Keratinocyte (primary cell): ENCODE data around the gene TBC1D30. TPM values are rescaled to one million over a fixed set of nuclear protein-coding genes. Genes with fewer than 3 reads are reported as not detected.

Source experiments
- DNase-seq: peaks from one replicate; pipeline ENCODE4 v3.0.0-alpha.2; 2011; ENCODE audit warnings: low read depth, missing footprints, low spot score
- FAIRE-seq: peaks from 2 replicates; lab custom pipeline; 2011; peaks lifted over from hg19 to GRCh38; lab: Jason Lieb, UNC
- H2AFZ ChIP-seq: 2 replicates; pipeline ENCODE4 v1.6.0; 2012; ENCODE audit warnings: low read length, control low read depth, inconsistent platforms; ENCODE audit not compliant: control insufficient read depth
- H3K27ac ChIP-seq: 2 replicates; pipeline ENCODE4 v1.5.1; 2011; ENCODE audit warnings: low read length; ENCODE audit not compliant: control insufficient read depth, insufficient read depth
- H3K27me3 ChIP-seq: 3 replicates; pipeline ENCODE4 v1.6.0; 2011; ENCODE audit warnings: low read length; ENCODE audit not compliant: control insufficient read depth, insufficient read depth; ENCODE audit errors: extremely low read depth
- H3K36me3 ChIP-seq, 2 experiments: 2 replicates in 1 of 2; 3 replicates in 1 of 2; pipeline ENCODE4 v1.5.1; 2011; ENCODE audit warnings: low read length in 2 of 2, mild to moderate bottlenecking in 1 of 2; ENCODE audit not compliant: control insufficient read depth in 2 of 2, insufficient read depth in 2 of 2; ENCODE audit errors: extremely low read depth in 1 of 2
- H3K4me1 ChIP-seq: 3 replicates; pipeline ENCODE4 v1.5.1; 2011; ENCODE audit warnings: low read length; ENCODE audit not compliant: control insufficient read depth, insufficient read depth; ENCODE audit errors: extremely low read depth
- H3K4me2 ChIP-seq: 3 replicates; pipeline ENCODE4 v1.6.0; 2011; ENCODE audit warnings: low read depth, low read length; ENCODE audit not compliant: control insufficient read depth, insufficient read depth; ENCODE audit errors: extremely low read depth
- H3K4me3 ChIP-seq, 3 experiments: fragments of 200-600 bp in 1 of 3; sonication (generic) in 1 of 3; 2 replicates in 2 of 3; 3 replicates in 1 of 3; pipeline ENCODE4 v1.5.1; 2011 to 2016; ENCODE audit warnings: low read length in 3 of 3, mild to moderate bottlenecking in 3 of 3, control low read depth in 2 of 3, inconsistent platforms in 1 of 3, low read depth in 1 of 3, mixed read lengths in 1 of 3, mixed run types in 1 of 3, moderate library complexity in 1 of 3; ENCODE audit not compliant: control insufficient read depth in 2 of 3, insufficient read depth in 2 of 3; ENCODE audit errors: extremely low read depth in 1 of 3
- H3K79me2 ChIP-seq: 2 replicates; pipeline ENCODE4 v1.6.0; 2012; ENCODE audit warnings: low read length; ENCODE audit not compliant: control insufficient read depth, insufficient read depth
- H3K9ac ChIP-seq: 3 replicates; pipeline ENCODE4 v1.6.0; 2011; ENCODE audit warnings: low read length; ENCODE audit not compliant: control insufficient read depth, insufficient read depth; ENCODE audit errors: extremely low read depth
- H3K9me1 ChIP-seq: 3 replicates; pipeline ENCODE4 v1.6.0; 2011; ENCODE audit warnings: low read length; ENCODE audit not compliant: control insufficient read depth, insufficient read depth; ENCODE audit errors: extremely low read depth
- H3K9me3 ChIP-seq: 2 replicates; pipeline ENCODE4 v1.5.1; 2012; ENCODE audit warnings: low read depth, low read length; ENCODE audit not compliant: control insufficient read depth
- H4K20me1 ChIP-seq: 3 replicates; pipeline ENCODE4 v1.6.0; 2011; ENCODE audit warnings: low read length; ENCODE audit not compliant: control insufficient read depth, insufficient read depth; ENCODE audit errors: extremely low read depth
- EZH2 ChIP-seq: IDR thresholded peaks from one replicate; pipeline ENCODE4 v1.6.1; 2012; ENCODE audit warnings: inconsistent platforms, mild to moderate bottlenecking, low read length, moderate library complexity
- dilution Hi-C: fragments of 300-500 bp; cut with MboI; formaldehyde crosslinking; loops from one replicate; pipeline ENCODE4 v1.7.0; 2020; ENCODE audit warnings: low sequenced_read_pairs; ENCODE audit not compliant: extremely low pct_ligation_motif_present
- polyA plus RNA-seq, 5 experiments: library from polyadenylated mRNA; depleted of rRNA in 3 of 5; stranded (reverse) in 3 of 5; stranded (forward) in 1 of 5; unstranded in 1 of 5; fragments of >200 nt; gene quantifications; 1 replicate in 1 of 5; 2 replicates in 3 of 5; 3 replicates in 1 of 5; pipeline versions ENCODE4 v1.2.1 to v1.2.3, GENCODE V29; 2011 to 2012; ENCODE audit warnings: missing spikeins in 2 of 5, low read depth in 1 of 5, low replicate concordance in 1 of 5
- TF ChIP-seq, protein P1 (sequence below), 3 experiments: IDR thresholded peaks in 1 of 3; conservative IDR thresholded peaks in 1 of 3; optimal IDR thresholded peaks in 1 of 3; 2 replicates in 2 of 3; 3 replicates in 1 of 3; pipeline versions ENCODE3 to v1.5.1; 2011; ENCODE audit warnings: low read length in 3 of 3, mild to moderate bottlenecking in 3 of 3, moderate library complexity in 2 of 3, control low read depth in 1 of 3, inconsistent platforms in 1 of 3; ENCODE audit not compliant: insufficient read depth in 2 of 3; ENCODE audit errors: extremely low read depth in 1 of 3

Gene TBC1D30
- polyA plus RNA-seq, 1 donor (not counting 4 experiments of a cell fraction or from before 2014, with no cell fraction given) = 0.50 TPM

GRCh38 chr12:64918344-64918743 lies 93.9 kb downstream of the TBC1D30 start:
- Histone ChIP-seq H3K79me2 (no peaks in the 10 kb centered on the region), H3K4me3 (no peak overlapping the region), H4K20me1 (no peaks in the 10 kb centered on the region), H2AFZ (no peak overlapping the region), H3K27me3 (peaks cover 32% of the 10 kb centered on the region), H3K9me3 (no peaks in the 10 kb centered on the region), H3K4me2 (no peak overlapping the region), H3K27ac (no peak overlapping the region), H3K9me1 (no peaks in the 10 kb centered on the region), H3K4me1 (no peaks in the 10 kb centered on the region), H3K9ac (no peak overlapping the region), H3K36me3 (no peaks in the 10 kb centered on the region)
- no peak for TF ChIP-seq EZH2
- dilution Hi-C loops = no loop called here
- FAIRE-seq = no peak
- DNase-seq = no peak

- TF ChIP-seq EZH2 = no peak
- TF ChIP-seq, protein P1, sequence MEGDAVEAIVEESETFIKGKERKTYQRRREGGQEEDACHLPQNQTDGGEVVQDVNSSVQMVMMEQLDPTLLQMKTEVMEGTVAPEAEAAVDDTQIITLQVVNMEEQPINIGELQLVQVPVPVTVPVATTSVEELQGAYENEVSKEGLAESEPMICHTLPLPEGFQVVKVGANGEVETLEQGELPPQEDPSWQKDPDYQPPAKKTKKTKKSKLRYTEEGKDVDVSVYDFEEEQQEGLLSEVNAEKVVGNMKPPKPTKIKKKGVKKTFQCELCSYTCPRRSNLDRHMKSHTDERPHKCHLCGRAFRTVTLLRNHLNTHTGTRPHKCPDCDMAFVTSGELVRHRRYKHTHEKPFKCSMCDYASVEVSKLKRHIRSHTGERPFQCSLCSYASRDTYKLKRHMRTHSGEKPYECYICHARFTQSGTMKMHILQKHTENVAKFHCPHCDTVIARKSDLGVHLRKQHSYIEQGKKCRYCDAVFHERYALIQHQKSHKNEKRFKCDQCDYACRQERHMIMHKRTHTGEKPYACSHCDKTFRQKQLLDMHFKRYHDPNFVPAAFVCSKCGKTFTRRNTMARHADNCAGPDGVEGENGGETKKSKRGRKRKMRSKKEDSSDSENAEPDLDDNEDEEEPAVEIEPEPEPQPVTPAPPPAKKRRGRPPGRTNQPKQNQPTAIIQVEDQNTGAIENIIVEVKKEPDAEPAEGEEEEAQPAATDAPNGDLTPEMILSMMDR (optimal IDR thresholded peaks at IDR 0.05 in 1 of 3, IDR thresholded peaks at IDR 0.05 in 1 of 3, conservative IDR thresholded peaks at IDR 0.05 in 1 of 3; ENCODE audit: extremely low read depth in 1 of 3, insufficient read depth in 2 of 3, low read length in 3 of 3) = no peak
Measured at GRCh38 chr12:64918801-64919200, 94.4 kb downstream of the TBC1D30 start.

DNA sequence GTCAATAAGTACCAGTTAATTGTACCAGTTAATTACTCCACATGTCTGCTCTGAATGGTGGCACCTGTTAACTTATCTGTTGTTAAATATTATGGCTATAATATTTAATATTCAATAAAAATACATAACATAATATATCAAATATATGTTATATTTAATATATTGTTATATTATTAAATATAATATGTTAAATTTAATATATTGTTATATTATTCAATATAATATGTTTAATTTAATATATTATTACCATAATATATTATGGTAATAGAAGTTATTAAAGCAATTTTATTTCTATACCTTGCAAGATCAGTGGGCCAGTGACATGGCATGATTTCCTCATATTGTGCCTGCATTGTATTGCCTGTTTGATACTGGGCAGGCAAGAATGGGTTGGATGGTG lies 98.4 kb downstream of the TBC1D30 start:
- Histone ChIP-seq H2AFZ (no peak overlapping the region), H3K9me3 (no peaks in the 10 kb centered on the region), H3K36me3 (no peaks in the 10 kb centered on the region), H3K27me3 (peaks cover 15% of the 10 kb centered on the region), H3K9me1 (no peaks in the 10 kb centered on the region), H3K4me3 (no peak overlapping the region), H3K79me2 (no peaks in the 10 kb centered on the region), H3K9ac (no peak overlapping the region), H3K4me1 (no peaks in the 10 kb centered on the region), H4K20me1 (no peaks in the 10 kb centered on the region), H3K4me2 (no peak overlapping the region), H3K27ac (no peak overlapping the region)
- dilution Hi-C loops = no loop called here
- TF ChIP-seq, protein P1 (optimal IDR thresholded peaks at IDR 0.05 in 1 of 3, IDR thresholded peaks at IDR 0.05 in 1 of 3, conservative IDR thresholded peaks at IDR 0.05 in 1 of 3; ENCODE audit: extremely low read depth in 1 of 3, insufficient read depth in 2 of 3, low read length in 3 of 3) = no peak
- TF ChIP-seq EZH2 = no peak
- no peak for FAIRE-seq
- no peak for DNase-seq

More at GRCh38 chr12:64918801-64919200, 94.4 kb downstream of the TBC1D30 start:
- no peak overlapping the region for H3K4me3 ChIP-seq
- no peaks in the 10 kb centered on the region for H3K79me2 ChIP-seq
- dilution Hi-C loops = no loop called here
- H4K20me1 ChIP-seq = no peaks in the 10 kb centered on the region
- DNase-seq (no peak), FAIRE-seq (no peak)
- no peaks in the 10 kb centered on the region for H3K9me3 ChIP-seq
- H3K4me1 ChIP-seq = no peaks in the 10 kb centered on the region
- no peak overlapping the region for H3K9ac ChIP-seq
- no peak overlapping the region for H3K27ac ChIP-seq
- peaks cover 28% of the 10 kb centered on the region for H3K27me3 ChIP-seq
- H3K4me2 ChIP-seq = no peak overlapping the region
- no peaks in the 10 kb centered on the region for H3K36me3 ChIP-seq
- no peak overlapping the region for H2AFZ ChIP-seq
- H3K9me1 ChIP-seq = no peaks in the 10 kb centered on the region
